ENCODE data around the gene SOX13. TPM values are rescaled to one million over a fixed set of nuclear protein-coding genes. Genes with fewer than 3 reads are reported as not detected.

SOX13 gene
- total RNA-seq, 1 experiment from 2014 or later = 53.0 TPM

DNA sequence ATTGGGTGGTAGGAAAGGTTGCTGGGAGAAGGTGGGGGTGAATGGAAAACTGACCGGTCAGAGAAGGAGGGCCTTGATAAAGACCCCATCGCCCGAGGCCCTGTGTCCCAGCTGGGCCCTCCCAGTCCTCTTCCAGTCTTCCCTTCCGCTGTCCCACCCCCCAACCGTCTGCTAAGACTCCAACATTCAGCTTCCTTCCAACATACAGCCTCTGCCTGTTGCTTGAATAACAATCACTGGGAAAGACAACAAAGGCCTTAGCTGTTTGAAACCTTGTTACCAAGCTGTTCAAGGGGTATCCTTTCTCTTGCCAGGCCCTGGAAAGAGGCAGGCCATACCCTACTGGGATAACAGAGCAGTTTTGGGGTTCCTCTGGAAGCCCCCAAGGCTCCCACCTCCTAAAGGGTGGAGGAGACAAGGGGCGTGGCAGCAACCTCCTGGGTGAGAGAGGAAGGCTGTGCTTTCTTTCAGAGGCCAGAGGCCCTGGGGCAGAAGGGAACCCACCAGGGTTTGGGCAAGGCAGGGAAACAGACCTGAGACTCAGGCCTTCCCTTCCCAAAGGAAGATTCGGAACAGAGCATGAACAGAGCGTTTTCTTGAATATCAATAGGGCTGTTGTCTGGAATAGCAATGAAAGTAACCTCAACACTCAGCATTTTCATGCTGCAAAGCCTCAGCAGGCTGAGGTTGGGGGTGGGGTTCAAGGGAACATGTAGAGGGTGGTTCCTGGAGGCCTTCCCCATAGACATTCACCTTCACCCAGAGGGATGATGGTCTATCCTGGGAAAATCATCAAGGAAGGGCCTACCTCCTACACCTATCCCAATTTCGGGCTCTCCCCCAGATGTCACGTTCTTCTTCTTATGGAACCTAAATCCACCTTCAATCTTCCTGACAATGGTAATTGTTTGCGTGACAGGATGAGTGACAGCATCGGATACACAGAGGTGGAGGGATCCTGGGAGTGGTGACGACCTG, 74.8 kb downstream of the SOX13 start:
- TF ChIP-seq POLR2AphosphoS5 (IDR thresholded peaks at IDR 0.05; ENCODE audit: low read depth, low read length) (no peak), SIN3A (IDR thresholded peaks at IDR 0.05; ENCODE audit: borderline replicate concordance, insufficient read depth, low read depth, low read length) (no peak), TCF7L2 (IDR thresholded peaks at IDR 0.05; ENCODE audit: low read depth, low read length) (no peak)
- TF ChIP-seq, protein P1, sequence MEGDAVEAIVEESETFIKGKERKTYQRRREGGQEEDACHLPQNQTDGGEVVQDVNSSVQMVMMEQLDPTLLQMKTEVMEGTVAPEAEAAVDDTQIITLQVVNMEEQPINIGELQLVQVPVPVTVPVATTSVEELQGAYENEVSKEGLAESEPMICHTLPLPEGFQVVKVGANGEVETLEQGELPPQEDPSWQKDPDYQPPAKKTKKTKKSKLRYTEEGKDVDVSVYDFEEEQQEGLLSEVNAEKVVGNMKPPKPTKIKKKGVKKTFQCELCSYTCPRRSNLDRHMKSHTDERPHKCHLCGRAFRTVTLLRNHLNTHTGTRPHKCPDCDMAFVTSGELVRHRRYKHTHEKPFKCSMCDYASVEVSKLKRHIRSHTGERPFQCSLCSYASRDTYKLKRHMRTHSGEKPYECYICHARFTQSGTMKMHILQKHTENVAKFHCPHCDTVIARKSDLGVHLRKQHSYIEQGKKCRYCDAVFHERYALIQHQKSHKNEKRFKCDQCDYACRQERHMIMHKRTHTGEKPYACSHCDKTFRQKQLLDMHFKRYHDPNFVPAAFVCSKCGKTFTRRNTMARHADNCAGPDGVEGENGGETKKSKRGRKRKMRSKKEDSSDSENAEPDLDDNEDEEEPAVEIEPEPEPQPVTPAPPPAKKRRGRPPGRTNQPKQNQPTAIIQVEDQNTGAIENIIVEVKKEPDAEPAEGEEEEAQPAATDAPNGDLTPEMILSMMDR (IDR thresholded peaks at IDR 0.05) = no peak

DNA sequence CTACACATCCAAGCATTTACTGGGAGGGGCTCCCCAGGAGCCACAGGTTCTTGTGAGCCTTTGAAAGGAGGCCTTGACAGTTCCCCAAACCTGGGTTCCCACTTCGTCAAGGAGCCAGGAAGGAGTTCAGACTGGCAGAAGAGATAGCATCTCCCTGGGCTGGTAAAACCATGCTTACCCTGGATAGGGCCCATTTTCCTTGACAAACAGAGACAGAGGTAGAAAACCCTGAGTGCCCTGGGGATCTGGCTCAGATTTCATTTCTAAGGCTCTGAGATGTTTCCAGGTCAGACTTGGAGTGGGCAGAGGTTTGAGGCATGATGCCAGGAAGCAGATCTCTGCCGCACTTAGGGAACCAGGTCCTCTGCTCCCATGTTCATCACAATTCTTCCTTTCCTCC, 76.2 kb downstream of the SOX13 start:
- no TSS peak for BruUV-seq (replicated peaks)
- Histone ChIP-seq H3K4me3 (ENCODE audit: low read depth in 2 of 2, low read length in 2 of 2) (no peak overlapping the region), H3K27me3 (ENCODE audit: control insufficient read depth, insufficient read depth, low read length) (no peaks in the 10 kb centered on the region; the same call in 1 of the 2 replicates), H3K27ac (ENCODE audit: low read length) (no peak overlapping the region), H3K36me3 (ENCODE audit: control insufficient read depth, insufficient read depth, low read length) (no peaks in the 10 kb centered on the region), H3K9me3 (ENCODE audit: control insufficient read depth, insufficient read depth, low read depth, low read length) (no peaks in the 10 kb centered on the region), H3K4me1 (ENCODE audit: control insufficient read depth, insufficient read depth, low read length) (no peaks in the 10 kb centered on the region)
- in situ Hi-C loops (cut with HindIII; ENCODE audit: low pct_unique_long_range_greater_than_20kb, low sequenced_read_pairs) (loop anchor here (25.0 kb wide), 1 partner anchor 287 kb away; the partner anchor contains the start of gene SNRPE), intact Hi-C loops (cut with micrococcal nuclease; ENCODE audit: unreplicated experiment) (no loop called here)
- no peak for ATAC-seq
- TF ChIP-seq POLR2AphosphoS5 (IDR thresholded peaks at IDR 0.05; ENCODE audit: low read depth, low read length) = no peak
- TF ChIP-seq SIN3A (IDR thresholded peaks at IDR 0.05; ENCODE audit: borderline replicate concordance, insufficient read depth, low read depth, low read length) = no peak
- TF ChIP-seq TCF7L2 (IDR thresholded peaks at IDR 0.05; ENCODE audit: low read depth, low read length) = no peak
- TF ChIP-seq, protein P1 (IDR thresholded peaks at IDR 0.05) = no peak
- TF ChIP-seq, protein P2, sequence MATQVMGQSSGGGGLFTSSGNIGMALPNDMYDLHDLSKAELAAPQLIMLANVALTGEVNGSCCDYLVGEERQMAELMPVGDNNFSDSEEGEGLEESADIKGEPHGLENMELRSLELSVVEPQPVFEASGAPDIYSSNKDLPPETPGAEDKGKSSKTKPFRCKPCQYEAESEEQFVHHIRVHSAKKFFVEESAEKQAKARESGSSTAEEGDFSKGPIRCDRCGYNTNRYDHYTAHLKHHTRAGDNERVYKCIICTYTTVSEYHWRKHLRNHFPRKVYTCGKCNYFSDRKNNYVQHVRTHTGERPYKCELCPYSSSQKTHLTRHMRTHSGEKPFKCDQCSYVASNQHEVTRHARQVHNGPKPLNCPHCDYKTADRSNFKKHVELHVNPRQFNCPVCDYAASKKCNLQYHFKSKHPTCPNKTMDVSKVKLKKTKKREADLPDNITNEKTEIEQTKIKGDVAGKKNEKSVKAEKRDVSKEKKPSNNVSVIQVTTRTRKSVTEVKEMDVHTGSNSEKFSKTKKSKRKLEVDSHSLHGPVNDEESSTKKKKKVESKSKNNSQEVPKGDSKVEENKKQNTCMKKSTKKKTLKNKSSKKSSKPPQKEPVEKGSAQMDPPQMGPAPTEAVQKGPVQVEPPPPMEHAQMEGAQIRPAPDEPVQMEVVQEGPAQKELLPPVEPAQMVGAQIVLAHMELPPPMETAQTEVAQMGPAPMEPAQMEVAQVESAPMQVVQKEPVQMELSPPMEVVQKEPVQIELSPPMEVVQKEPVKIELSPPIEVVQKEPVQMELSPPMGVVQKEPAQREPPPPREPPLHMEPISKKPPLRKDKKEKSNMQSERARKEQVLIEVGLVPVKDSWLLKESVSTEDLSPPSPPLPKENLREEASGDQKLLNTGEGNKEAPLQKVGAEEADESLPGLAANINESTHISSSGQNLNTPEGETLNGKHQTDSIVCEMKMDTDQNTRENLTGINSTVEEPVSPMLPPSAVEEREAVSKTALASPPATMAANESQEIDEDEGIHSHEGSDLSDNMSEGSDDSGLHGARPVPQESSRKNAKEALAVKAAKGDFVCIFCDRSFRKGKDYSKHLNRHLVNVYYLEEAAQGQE (IDR thresholded peaks at IDR 0.05; ENCODE audit: insufficient read depth in 1 of 2, low read depth in 2 of 2, low read length in 1 of 2) = no peak
- ChIA-PET POLR2A (interaction anchor here (0.6 kb wide), 1 partner anchor 338 kb away, joined by 3 read pairs; no protein-coding TSS in a partner anchor), CTCF (interaction anchor here (0.7 kb wide), 1 partner anchor 1139 kb away, joined by 4 read pairs; no protein-coding TSS in a partner anchor)
- no peak for DNase-seq (ENCODE audit: low read depth, low spot score)

More for the DNA sequence above, 74.8 kb downstream of the SOX13 start:
- Histone ChIP-seq H3K36me3 (ENCODE audit: control insufficient read depth, insufficient read depth, low read length) (no peaks in the 10 kb centered on the region), H3K27ac (ENCODE audit: low read length) (no peak overlapping the region), H3K27me3 (ENCODE audit: control insufficient read depth, insufficient read depth, low read length) (no peaks in the 10 kb centered on the region; the same call in 1 of the 2 replicates), H3K9me3 (ENCODE audit: control insufficient read depth, insufficient read depth, low read depth, low read length) (no peaks in the 10 kb centered on the region), H3K4me1 (ENCODE audit: control insufficient read depth, insufficient read depth, low read length) (no peaks in the 10 kb centered on the region), H3K4me3 (ENCODE audit: low read depth in 2 of 2, low read length in 2 of 2) (no peak overlapping the region)
- POLR2A ChIA-PET = no interaction called here
- CTCF ChIA-PET = no interaction called here
- in situ Hi-C loops (cut with HindIII; ENCODE audit: low pct_unique_long_range_greater_than_20kb, low sequenced_read_pairs) (loop anchor here (25.0 kb wide), 1 partner anchor 285 kb away; the partner anchor contains the start of gene SNRPE), intact Hi-C loops (cut with micrococcal nuclease; ENCODE audit: unreplicated experiment) (no loop called here)
- no TSS peak for BruUV-seq (replicated peaks)
- DNase-seq (ENCODE audit: low read depth, low spot score) (no peak), ATAC-seq (no peak)

Measured in Panc1 (cell line).